ENCODE data around the gene RTN3.

GRCh38 chr11:63805844-63806415, 124.6 kb downstream of the RTN3 start:
- TF ChIP-seq CTCF (conservative IDR thresholded peaks at IDR 0.05; ENCODE audit: low read length) (no peak), EZH2phosphoT487 (IDR thresholded peaks at IDR 0.05; ENCODE audit: borderline replicate concordance, low read depth, low read length) (no peak)

Data from OCI-LY7 (cell line).